Smooth muscle cell of the brain vasculature (primary cell): ENCODE results near the gene RPS21.

ENCODE experiments used
- DNase-seq: peaks from one replicate; pipeline ENCODE4 v3.0.0-alpha.2; 2012; ENCODE audit warnings: low read depth, low spot score

Gene RPS21

DNA sequence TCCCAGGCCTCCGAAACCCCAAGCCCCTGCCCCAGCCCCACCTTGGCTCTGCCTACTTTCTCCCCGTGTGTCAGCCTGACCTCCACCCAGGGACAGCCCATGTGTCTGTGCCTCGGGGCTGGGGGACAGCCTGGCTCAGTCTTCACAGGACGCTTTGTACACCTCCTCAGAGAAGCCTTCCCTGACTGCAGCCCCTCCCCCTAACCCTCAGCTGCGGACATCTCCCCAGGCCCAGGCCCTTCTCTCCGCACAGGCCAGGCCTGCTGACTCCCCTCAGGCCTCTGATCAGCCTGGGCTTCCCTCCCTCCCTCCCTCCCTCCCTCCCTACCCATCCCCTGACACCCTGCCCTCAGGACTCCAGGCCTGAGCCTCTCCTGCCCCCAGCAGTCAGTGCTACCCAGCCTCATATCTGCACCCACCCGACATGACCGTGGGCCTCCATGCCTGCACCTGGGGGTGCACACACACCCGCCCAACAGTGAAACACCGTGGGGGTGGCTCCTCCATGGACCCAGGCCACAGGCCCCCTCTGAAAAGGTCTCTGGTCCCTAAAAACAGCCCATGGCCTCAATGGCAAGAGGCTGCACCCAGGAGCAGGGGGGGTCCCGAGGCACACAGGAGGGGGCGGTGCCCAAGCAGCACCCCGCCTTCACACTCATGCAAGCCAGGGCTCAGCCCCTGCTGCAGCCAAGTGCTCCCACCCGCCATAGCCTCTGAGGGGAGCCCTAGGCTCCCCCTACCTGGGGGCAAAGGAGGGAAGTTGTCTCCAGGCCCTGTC is 32.7 kb upstream of the RPS21 start:
- DNase-seq: no peak

DNA sequence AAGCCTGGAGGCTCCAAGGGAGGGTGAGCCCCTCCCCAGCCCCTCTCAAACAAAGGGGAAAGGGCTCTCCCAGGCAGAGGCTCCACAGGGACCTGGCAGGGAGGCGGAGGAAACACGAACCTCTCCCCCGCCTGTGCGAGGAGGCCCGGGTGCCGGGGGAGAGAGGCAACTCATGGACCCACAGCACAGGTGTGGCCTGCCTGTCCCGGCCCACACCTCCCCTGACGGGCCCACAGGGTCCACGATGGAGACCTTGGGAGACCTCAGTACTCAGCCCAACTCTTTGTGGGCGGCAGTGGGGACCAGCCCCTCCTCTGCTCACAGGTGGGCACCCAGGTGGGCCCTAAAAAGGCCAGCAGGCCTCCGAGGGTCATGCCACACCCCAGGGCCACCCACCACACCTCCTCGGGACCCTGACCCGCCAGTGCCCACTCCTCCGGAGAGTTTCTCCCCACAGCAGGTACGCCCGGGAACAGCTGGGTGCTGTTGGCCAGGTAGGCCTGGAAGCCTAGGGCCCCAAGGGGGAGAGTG is 32.0 kb upstream of the RPS21 start:
- DNase-seq: no peak

DNA sequence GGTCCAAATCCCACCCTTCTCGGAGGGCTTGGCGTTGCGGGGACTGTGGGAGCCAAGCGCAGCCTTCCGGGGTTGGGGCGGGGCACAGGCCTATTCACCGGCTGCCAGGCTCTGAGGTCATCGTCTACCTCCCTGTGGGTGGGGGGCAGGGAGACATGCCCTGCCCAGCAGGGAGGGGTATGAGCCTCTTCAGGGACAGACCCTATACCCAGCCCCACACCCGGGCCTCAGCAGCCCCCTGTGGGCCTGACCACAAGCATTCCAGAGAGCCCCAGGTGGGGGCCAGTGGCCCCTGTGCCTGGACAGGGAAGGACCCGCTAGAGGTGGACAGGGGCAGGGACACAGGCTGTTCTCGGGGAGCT is 31.4 kb upstream of the RPS21 start:
- DNase-seq: no peak

DNA sequence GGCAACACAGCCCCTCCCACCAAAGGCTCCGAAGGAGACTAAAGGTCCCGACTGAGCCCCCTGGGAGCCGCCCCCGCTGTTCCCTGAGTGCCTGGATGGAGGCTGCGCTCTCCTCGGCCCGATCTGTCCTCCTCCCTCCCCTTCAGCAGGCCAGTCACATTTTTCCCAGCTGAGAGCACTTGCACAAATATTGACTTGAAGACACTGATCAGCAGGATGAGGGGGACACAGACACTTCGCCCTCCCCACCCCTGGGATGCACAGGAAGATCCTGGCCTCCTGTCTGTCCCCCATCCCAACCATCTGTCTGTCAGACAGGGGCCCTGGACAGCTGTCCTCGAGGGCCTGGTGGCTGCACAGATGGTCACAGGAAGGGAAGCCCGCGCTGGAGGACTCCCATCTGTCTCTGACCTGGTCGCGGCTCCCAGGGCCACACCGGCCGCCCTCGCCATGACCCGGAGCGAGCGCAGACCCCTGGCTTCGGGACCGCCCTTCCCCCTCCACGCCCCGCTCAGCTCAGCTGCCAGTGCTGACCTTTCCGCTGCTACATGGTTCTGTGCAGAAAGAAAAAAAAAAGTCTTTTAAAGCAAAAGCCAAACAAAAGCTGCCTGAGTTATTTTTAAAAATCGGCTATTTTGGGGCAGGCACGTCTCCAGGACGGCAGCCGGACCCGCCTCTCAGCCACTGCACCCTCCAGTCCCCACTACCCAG is 30.9 kb upstream of the RPS21 start:
- peak; percentile 62 for DNase-seq

DNA sequence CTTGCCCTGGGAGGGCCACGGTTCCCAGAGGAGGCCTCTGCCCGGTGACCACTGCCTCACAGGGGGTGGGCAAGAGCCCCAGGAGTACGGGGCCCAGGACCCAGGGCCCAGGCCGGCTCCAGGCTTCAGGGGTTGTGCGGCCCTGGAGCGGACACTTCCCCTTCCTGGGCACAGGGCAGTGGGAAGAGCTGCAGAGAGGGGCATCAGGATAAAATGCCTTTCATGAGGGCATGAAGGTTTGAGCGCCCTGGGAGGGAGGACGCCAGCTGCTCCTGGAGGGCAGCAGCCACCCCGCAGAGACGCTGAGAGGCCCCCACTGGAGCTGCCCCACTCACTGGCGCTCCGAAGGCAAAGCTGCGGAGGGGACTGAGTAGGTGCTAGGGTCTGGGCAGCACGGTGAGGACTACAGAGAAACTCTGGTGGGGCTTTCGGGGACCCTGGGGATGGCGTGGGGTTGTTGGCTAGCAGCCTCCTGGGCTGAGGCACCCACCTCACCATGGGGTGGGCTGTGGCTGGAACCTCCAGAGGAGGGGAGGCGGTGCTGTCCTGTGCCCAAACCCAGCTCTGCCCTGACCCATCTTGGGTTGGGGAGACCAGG is 30.2 kb upstream of the RPS21 start:
- no peak for DNase-seq

DNA sequence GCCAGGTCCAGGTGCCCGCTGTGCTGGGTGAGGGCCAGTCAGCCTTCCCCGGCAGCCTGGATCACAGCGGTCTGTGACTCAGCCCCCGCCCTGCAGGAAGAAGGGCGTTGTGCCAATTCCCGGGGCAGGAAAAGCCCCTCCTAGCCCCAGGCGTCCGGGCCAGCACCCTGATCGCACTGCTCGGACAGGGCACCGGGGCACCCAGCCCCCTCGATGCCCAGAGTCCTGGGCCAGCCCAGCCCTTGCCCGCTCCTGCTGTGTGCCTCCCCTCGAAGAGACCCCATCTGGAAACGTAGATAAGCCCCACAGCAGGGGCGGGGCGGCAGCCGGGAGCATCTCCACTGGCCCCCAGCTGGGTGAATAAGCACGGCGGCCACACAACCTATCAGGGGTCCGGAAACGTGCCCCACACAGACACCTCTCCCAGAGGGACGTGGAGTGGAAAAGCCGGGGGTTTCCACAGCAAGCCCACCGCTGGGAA is 29.7 kb upstream of the RPS21 start:
- peak; percentile 70 for DNase-seq

DNA sequence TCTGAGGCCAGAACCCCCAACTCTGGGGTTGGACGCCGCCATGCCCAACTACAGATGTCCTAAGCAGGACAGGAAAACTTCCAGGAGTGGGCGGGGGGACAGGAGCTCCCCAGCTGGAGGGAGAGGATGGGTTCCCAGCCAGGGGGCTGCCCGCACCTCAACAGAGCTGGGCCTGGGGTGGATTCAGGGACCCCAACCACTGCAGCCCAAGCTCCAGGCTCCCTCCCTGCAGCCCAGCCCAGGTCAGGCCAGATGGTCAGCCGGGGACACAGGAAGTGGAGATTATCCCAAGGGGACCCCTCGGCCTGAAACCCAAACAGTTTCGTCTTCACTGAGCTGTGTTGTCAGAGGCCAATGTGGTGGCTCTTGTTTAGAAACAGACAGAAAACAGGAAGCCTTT is 29.2 kb upstream of the RPS21 start:
- DNase-seq: no peak

DNA sequence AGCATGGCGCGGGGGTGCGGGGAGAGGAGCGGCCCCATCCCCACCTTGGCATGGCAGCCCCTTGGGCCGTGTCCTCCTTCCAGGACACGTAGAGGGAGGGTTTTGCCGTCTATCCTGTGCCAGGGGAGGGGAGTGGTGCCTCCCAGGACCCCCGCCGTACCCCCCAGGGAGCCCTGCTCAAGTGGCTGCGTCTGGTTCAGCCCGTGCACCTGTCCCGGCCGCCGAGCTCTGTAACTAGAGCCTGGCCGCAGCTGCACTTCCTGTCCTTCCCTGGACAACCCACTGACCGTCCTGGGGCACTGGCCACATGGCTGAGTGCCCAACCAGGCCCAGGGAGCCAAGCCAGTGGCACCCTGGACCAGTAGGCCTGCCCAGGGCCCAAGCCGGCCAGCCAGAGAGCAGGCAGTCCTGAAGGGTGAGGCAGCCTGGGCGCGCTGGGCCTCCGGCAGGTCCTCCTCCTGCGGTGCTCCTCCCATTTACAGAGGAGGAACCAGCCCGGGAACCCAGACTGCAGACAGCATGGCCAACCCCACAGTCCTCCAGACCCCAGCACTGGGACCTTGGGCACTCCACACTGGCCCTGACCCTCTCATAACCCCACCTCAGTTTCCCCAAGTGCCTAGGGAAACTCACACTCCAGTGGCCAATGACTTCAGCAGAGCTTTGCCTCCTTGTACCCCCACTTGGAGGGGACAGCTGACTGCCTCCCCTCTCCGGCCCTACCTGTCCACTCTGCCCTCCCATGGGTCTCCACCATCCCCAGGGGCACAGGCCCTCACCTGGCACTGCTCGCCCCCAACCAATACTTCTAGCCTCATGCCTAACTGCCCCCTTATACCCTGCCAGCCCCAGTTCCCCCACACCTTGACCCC is 28.5 kb upstream of the RPS21 start:
- no peak for DNase-seq

DNA sequence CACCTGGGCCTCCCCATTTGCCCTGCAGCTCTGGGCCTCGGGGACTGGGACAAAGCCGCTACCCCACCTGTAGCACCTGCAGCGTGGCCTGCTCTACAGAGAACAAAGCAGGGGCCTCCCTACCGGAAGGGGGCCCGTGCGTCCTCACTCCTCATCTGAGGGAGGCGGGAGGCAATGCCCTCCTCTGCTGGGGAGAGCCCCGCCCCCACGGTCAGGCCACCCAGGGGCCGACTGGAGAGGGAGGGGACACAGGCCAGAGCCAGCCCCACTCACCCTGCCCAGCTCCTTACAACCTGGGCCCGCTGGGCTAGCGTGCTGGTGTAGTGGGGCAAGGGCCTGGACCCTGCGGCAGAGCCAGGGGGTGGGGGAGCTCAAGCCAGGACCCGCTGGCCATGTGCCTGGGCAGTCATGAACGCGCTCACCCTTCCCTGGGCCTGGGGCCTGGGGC is 27.8 kb upstream of the RPS21 start:
- no peak for DNase-seq

DNA sequence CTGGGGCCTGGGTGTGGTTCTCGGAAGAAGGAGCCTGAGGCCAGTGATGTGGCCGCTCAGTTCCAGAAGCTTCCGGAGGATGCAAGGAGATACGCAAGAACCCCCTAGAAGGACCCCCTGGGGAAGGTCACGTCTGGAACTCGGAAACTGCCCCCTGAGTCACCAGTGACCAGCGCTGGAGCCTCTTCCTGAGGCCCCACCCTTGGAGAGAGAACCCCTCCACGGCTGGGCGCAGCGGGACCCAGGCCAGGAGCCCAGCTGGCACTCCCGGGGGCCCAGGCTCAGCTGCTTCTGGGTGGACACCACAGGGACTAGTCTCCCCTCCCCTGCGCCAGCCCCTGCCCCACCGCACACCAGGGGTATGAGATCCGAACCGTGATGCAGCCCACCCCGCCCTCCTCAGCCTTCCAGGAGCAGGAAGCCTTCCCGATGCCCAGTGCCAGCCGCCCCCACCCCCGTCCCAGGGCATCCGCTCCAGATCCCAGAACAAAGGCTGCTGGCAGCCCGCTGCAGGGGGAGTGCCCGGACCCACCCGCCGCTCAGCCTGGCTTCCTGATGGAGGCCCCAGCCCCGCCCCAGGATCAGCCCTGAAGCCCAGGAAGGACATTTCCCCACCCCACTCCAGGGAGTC is 27.3 kb upstream of the RPS21 start:
- no peak for DNase-seq

DNA sequence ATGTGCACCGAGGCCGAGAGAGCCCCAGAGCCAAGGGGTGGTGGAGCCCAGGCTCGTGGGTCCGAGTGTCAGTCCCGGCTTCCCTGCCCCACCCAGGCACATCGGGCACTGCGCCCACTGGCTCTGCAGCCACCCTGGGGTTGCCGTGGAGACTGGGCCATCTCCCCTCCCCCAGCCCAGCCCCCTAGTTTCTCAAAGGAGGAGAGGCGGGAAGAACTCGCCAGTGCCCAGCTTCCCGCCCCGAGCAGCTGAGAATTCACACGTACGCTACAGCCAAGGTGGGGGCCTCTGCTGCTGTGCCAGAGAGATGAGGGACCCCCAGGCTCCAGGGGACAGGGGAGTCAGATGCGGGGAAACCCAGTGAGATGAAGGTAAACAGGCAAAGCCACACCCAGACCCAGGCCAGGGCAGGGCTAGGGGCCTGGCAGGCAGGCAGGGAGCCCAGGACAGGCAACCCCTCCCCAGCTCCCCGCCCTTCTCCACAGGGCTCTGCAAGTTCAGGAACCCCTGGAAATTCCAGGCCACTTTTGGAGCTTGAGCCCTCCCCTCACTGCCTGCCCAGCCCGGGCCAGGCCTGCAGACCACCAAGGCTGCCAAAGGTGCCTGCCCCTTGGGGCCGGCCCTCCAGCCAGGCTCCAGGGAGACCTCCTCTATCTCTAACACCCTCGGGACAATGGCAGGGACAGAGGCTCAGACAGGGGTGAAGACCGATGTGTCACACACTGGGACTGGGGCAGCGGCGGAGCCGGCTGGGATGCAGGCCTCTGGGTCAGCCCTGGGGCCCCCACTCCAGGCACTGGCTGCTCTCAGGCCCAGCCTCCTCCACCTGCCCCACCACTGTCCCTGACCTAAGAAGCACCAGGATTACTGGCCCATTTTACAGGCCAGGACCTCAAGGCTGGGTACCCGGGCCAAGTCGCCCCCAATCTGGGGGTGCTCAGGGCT is 25.8 kb upstream of the RPS21 start:
- no peak for DNase-seq

DNA sequence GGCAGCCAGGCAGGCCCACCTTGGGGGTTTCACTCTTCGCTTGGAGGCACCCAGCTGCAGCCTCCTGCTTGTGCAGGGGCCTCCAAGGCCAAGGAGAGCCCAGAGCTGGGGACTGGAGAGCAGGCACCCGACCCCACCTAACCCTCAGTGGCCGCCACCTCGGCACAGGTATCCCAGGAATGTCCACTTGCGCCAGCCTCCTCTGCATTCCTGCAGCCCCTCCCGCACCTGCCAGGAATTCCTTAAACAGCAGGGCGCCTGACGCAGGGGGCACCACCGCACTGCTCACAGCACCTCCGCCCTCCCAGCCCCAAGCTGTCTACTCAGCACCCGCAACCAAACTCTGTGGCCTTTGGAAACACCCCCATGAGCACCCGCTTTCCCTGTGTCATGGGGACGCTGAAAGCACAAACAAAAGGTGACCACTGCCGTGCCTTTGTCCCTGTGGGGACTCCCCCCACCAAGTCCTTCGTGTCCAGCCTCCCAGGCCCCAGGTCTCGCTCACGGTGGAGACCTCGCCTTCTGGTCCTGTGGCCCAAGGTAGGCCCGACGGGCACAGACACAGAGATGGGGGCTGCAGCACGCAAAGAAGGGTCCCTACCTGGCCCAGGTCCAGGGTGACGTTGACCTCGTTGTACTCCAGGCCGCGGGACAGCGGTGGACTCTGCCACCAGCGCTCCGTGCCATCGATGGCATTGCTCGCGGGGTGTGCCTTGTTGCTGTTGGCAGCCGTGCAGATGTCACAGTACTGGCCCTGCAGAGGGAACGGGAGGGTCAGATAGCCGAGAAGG is 24.9 kb upstream of the RPS21 start:
- no peak for DNase-seq

DNA sequence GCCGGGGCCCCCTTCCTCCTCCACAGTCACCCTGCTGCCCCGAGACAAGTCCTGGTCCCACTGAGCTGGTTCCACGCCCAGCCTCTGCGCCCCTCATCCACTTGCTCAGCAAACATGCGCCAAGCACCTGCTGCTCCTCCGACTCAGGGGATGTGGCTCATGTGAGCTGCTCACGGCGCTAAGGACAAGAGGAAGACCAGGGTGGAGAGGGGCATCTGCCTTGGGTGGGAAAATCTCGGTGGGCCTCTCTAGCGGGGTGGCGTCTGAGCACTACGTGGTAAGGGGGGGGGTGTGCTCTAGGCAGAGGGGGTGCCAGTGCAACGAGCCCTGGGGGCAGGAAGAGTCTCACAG is 24.3 kb upstream of the RPS21 start:
- no peak for DNase-seq

DNA sequence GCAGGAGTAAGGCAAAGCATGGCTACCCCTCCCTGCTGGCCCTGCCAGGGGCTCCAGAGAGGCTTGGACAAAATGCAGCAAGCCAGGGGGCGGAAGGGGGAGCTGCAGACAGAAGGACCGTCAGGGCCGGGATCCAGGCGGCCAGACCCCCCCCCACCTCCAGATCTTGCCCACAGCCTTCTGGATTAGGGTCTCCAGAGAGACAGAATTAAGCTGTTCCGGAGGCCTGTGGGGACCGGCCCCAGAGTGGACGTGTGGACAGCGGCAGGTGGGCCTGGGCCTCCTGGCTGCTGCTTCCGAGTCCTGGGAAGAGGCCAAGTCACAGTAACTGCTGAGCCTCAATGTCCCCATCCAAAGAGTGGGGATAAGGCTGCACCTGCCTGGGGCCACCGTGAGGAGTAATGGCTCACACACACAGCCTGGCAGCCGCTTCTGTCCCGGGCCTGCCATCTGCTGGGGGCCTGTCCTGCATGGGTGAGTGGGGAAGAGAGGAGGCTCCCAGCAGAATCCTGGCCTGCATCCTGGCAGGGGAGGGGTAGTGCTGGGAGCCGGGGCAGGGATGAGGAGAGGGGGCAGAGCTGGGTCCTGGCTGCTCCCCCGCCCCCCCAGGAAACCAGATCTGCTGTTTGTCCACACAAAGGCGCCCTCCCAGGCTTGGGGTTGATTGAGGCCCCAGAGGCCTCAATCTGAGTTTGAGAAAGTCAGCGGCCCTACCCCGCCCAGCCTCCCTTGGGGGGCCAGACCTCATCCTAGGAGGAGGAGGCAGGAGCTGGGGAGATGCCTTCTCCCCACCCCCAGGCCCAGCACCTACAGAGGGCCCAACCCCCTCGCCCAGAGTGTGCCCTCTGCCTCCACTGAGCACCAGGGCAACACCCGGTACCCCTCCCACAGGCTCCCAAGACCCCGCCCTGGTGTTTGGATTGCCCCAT is 23.6 kb upstream of the RPS21 start:
- DNase-seq: no peak

DNA sequence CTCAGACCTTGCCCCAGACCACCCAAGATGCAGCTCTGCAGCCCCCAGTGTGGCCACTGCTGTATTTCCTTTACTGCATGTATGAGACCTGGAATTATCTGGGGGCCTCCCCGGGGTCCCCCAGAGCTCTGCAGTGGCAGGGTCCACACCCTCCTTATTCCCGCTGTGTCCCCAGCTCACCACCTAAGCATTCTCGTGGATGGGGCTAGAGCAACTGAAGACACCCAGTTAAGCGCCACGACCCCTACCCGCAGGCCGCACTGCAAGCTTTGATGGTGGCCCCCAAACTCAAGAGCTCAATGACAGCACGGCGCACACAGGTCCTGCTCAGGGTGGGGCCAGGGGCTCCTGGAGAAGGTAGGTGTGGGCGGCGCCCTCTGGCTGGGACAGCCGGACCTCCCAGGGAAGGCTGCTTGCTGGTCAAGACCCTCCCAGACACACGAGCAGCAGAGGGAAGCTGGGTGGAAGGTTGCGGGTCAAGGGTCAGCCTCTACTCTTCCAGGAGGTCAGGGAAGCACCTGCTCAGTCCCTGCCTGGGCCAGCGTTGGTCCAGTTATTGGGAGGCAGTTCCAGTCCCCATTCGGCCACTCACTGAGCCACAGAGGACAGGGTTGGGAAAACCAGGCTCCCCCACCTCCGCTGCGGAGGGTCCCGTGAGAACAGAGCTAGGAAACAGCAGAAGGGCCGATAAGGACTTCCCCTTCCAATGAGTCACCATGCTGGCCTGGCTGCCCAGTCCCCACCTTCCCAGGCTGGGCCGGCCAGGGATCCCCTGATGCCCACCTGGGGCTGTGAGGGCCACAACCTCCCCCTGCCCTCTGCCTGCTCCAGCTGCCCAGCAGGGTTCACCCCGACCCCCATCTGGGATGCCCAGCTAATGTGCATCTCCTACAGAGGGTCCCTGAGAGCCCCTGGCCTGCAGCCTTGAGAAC is 22.7 kb upstream of the RPS21 start:
- no peak for DNase-seq

DNA sequence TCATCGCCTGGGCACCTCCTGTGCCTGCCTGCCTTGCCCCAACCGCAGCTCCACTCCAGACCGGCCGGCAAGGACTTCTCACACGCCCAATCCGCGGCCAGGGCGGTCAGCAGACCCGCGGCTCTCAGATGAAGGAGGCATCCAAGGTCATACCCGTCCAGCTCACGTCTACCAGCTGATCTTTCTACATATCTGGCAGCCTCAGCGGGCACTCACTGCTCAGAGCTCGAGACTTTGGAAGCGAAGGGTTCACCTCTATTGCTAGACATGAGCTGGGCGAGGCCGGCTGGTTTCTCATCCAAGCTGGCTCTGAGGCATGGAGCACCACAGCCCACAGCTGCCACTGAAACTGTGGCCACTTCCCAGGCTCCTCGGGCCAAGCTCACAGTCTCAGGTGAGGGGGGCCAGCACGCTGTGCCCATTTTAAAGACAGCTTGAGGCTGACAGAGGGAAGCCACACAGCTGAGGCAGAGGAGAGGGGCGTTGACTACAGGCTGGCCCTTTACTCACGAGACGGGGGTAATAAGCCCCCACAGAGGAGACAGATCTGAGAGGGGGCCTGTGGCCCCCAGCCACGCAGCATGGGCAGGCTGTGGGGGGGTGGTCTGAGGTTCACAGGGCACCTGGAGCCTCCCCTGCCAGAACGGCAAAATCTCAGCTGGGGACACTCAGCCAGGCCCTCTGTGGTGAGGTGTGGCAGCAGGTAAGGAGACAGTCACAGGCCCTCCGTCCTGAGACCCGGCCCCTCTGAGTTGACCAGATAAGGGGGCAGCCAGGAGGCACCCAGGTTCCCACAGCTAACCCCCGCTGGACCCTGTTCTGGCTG is 21.8 kb upstream of the RPS21 start:
- DNase-seq: no peak
